ENCODE data around the gene ATRX.
A peak's percentile ranks its signal among the peaks of the same experiment; 100 is the strongest.
"Not testable (repeated sequence)": the region's sequence is repeated elsewhere in the genome, so short reads cannot be mapped to it uniquely, and the experiment has no call there.

Gene ATRX

DNA sequence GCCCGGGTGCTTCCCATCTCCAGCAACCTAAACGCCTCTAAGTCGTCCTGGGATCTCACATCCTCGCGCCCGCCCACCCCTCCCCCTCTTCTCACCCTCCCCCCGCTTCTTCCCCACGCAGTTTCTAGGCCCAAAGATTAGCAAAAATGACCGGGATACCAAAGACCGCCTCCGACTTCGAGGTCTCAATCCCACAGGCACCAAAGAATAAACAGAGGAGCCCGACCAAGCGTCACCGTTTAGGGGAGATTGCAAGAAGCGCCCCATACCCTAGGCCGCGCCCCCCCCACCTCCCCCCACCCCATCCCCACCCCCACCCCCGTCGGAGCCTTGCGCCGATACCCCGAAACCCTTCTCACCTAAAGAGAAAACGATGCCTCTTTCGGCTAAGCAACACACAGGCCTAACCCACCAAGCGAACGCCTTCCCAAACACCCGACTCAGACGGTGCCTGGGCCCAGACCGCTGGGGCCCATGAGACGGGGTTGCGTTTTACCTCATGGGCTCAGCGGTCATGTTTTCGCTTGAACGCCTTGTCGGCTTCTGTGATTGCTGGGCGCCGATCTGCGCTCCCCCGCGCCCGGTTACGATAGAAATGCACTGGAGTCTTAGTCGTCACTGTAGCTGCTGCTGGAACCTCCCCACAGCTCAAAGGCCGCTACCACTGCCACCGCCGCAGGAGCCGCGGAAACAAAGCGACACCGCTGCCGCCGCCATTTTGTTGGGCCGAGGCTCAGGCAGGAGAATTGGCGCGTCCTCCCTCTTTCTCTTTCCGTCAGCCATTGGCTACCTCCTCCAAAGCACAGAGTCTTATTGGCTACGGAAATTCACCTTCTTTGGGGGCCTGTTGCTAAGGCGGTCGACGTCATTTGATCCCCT, at the start of gene ATRX:
Gene ATRX, minus strand, starts transcription at position 731 of the 879 bp plus-strand sequence. Its CDS starts 215 bp downstream, at position 516.
- DNase-seq (ENCODE audit: low read depth), result peak; percentile 58

GRCh38 chrX:77831544-77831943, 45.5 kb upstream of the ATRX start:
- DNase-seq (ENCODE audit: low read depth), result not testable (repeated sequence)

GRCh38 chrX:77821989-77822388, 36.0 kb upstream of the ATRX start:
- not testable (repeated sequence) for DNase-seq (ENCODE audit: low read depth)

DNA sequence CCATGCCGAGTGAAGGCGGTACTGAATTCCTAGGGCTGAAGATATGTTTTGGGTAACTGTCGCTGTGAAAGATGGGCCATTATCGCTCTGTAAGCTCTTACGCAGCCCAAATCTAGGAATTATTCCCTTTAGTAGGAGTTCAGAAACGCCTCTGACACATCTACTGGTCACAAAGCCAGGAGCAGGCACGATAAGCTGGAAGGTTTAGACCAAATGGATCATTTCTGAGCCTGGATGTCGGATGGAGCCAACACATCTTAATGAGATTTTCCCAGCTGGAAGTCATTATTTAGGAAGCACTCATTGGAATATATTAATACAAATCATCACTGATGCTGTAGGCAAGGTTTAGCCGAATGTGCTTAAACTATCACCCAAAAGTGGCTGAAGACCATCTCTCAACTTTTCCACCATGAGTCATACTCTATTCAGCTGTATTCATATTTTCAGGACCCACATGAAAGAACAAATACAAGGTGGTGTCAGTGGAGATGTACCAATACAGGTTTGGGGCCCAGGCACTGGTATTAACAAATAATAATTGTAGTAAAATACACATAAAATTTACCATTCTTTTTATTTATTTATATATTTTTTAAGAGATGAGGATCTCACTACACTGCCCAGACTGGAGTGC, 34.2 kb upstream of the ATRX start:
- no peak for DNase-seq (ENCODE audit: low read depth)

DNA sequence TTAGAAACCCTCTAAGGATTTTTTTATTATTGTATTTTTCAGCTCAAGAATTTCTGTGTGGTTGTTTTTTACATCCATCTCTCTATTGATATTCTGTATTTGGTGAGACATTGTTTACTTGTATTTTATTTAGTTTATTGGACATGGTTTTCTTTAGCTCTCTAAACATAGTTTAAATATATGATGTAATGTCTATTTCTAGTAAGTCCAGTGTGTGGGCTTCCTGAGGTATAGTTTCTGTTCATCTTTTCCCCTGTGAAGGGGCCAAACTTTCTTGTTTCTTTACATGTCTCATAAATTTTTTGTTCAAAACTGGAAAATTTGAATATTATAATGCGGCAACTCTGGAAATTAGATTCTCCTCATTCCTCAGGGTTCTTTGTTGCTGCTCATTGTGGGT, 28.2 kb upstream of the ATRX start:
- no peak for DNase-seq (ENCODE audit: low read depth)

GRCh38 chrX:77802201-77802600, 16.2 kb upstream of the ATRX start:
- no peak for DNase-seq (ENCODE audit: low read depth)

DNA sequence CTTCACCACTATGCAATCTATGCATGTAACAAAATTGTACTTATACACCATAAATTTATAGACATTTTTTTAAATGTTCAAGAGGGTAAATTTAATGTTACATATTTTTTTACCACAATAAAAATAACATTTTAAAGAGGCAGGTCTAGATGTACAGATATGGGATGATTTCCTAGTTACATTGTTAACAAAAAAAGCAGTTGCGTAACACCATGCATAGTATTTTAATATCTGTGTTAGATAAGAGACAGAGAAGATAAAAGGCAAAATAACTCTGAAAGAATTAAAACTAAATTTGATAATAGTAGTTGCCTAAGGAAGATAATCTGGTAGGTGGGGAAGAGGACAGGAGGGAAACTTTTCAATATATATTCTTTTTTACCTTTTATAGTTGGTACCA, 9.1 kb upstream of the ATRX start:
- no peak for DNase-seq (ENCODE audit: low read depth)

- no peak for DNase-seq (ENCODE audit: low read depth)
Measured at GRCh38 chrX:77793946-77794345, 7.9 kb upstream of the ATRX start.

GRCh38 chrX:77788050-77788449, 2.0 kb upstream of the ATRX start:
- no peak for DNase-seq (ENCODE audit: low read depth)

DNA sequence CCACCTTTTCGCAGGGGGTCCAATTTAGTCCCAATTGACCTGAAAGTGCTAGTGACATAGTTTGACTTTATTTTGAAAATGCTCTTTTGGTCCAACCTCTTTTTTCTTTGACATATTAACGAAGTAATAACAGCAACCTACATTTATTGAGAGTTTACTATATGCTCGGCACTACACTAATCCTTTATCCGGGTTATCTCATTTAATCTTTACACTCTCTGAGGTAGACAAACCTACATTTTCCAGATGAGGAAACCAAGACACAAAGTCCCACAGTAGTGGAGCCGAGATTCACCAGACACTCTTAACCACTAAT, 307 bp upstream of the ATRX start:
- DNase-seq (ENCODE audit: low read depth), result no peak

DNA sequence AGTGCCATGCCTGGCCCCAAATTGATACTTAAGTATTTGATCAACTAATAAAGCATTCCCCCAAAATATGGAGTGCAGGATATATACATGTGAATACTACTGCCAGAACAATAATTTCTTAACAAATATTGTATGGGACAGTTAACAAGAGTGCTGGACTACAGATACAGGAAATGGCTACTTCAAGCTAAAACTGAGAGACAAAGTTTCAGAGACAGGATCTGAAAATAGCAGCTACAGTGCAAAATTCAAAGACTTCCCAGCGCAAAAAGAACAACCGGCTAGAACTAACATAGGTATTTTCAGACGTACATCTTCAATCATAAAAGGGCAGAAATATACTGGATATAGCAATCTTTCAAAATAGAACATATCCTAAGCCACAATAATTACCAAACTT, 6.3 kb downstream of the ATRX start:
- no peak for DNase-seq (ENCODE audit: low read depth)

- DNase-seq (ENCODE audit: low read depth), result no peak
Measured at GRCh38 chrX:77776659-77777058, 9.4 kb downstream of the ATRX start.

- DNase-seq (ENCODE audit: low read depth), result no peak
Measured at GRCh38 chrX:77771601-77772000, 14.4 kb downstream of the ATRX start.

- no peak for DNase-seq (ENCODE audit: low read depth)
Measured at GRCh38 chrX:77768787-77769186, 17.2 kb downstream of the ATRX start.

GRCh38 chrX:77766212-77766611, 19.8 kb downstream of the ATRX start:
- not testable (repeated sequence) for DNase-seq (ENCODE audit: low read depth)

- no peak for DNase-seq (ENCODE audit: low read depth)
Measured at GRCh38 chrX:77755561-77755960, 30.5 kb downstream of the ATRX start.

DNA sequence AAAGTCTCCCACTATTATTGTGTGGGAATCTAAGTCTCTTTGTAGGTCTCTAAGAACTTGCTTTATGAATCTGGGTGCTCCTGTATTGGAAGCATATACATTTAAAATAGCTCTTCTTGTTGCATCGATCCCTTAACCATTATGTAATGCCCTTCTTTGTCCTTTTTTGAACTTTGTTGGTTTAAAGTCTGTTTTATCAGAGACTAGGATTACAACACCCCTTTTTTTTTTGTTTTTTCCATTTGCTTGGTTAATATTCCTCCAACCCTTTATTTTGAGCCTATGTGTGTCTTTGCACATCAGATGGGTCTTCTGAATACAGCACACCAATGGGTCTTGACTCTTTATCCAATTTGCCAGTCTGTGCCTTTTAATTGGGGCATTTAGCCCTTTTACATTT, 32.1 kb downstream of the ATRX start:
- not testable (repeated sequence) for DNase-seq (ENCODE audit: low read depth)

GRCh38 chrX:77749695-77750094, 36.3 kb downstream of the ATRX start:
- DNase-seq (ENCODE audit: low read depth), result no peak

DNA sequence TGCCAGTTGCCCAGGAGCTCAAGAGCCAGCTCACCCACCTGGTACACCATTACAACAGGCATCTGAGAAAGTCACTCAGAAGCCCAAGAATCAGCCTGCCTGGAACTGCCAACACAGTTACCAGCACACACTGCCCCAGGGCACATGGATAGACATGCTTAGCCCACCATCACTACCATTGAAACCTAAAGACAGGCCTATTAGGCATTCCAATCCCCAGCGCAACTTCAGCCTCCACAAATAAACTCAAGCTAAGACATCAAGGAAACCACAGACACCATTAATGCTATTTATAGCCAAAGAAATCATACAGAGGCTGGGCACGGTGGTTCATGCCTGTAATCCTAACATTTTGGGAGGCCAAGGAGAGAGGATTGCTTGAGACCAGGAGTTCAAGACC, 42.3 kb downstream of the ATRX start:
- no peak for DNase-seq (ENCODE audit: low read depth)

GRCh38 chrX:77742788-77743476, 43.1 kb downstream of the ATRX start:
- DNase-seq (ENCODE audit: low read depth), result no peak

DNA sequence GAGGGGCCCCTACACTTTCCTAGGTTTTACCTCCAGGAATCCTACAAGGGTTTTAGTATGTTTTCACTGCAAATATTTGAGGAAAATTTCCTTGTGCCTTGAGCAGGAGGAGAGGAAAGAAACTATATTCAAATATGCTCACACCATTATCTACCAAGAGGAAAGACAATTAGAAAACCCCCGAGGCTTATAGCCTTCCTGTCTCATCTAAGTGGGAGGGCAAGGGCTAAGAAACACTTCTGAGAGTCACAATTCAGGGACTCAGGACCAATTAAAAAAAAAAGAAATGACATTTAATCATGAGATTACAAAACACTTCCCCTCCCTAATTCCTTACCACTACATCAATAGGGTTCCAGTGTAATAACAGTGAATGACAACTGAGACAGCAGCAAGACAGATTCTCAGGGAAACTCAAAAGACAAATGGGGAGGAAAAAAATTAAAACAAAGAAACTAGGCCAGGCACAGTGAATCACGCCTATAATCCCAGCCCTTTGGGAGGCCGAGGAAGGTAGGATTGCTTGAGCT, 45.6 kb downstream of the ATRX start:
- no peak for DNase-seq (ENCODE audit: low read depth)

DNA sequence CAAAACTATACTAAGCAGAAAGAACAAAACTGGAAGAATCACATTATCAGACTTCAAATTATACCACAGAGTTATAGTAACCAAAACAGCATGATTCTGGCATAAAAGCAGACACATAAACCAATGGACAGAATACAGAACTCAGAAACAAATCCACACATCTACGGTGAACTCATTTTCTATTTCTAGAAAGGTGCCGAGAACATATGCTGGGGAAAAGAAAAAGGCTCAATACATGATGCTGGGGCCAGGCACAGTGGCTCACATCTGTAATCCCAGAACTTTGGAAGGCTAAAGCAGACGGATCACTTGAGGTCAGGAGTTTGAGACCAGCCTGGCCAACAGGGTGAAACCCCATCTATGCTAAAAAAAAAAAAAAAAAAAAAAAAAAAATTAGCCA, 52.7 kb downstream of the ATRX start:
- DNase-seq (ENCODE audit: low read depth), result no peak

Measured in stimulated activated CD8-positive, alpha-beta memory T cell treated with anti-CD3 and anti-CD28 coated beads, Interleukin-12 subunit alpha, Interleukin-12 subunit beta, amount 100 ng/mL, for 4 hours (primary cell).